Measurements from ENCODE around the gene COL1A1. TPM values are rescaled to one million over a fixed set of nuclear protein-coding genes. Genes with fewer than 3 reads are reported as not detected.
A peak's percentile ranks its signal among the peaks of the same experiment; 100 is the strongest.

COL1A1 gene
- total and polyA plus RNA-seq, 2 of the 13 experiments (the other 11 are each of a cell fraction or from before 2014, with no cell fraction given): 0.05 TPM; not detected in 1

DNA sequence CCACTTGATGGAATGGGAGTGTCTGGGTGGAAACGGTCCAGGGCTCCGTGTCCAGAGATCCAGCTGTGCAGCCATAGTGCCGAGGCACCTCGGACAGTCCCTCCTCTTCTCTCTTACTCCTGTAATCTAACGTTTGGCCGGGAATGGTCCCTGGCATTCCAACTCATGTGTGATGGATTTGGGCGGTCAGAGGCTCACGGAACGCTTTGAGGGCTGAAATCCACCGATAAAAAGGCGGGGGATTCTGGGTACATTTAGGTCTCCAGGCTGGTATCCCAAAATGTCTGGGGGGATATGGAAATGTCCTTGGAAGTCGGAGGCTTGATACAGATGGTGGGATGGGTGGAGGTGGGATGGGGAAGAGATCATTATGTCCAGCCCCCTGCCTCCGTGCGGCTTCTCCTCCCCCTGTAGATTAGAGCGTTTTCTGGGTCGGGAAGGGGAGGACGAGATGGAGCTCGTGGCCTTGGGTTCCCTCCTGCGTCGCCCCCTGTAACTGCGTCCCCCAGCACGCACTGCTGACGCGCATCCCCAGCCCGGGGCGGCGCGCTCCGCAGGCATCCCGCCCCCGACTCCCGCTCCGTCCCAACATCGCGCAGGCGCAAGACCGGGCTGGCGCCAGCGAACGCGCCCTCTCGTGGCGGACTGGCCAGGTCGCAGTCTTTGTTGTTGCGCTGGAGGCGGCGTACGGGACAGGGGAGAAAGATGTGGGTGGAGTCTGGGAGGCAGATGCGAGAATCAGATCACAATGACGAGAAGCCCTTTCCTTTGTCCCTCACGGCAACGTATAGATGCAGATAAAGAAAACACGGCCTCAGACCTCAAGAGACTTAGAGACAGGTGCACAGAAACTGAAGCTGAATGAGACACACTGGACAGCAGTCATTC, 40.2 kb downstream of the COL1A1 start (continued):
- TF ChIP-seq, protein P1, sequence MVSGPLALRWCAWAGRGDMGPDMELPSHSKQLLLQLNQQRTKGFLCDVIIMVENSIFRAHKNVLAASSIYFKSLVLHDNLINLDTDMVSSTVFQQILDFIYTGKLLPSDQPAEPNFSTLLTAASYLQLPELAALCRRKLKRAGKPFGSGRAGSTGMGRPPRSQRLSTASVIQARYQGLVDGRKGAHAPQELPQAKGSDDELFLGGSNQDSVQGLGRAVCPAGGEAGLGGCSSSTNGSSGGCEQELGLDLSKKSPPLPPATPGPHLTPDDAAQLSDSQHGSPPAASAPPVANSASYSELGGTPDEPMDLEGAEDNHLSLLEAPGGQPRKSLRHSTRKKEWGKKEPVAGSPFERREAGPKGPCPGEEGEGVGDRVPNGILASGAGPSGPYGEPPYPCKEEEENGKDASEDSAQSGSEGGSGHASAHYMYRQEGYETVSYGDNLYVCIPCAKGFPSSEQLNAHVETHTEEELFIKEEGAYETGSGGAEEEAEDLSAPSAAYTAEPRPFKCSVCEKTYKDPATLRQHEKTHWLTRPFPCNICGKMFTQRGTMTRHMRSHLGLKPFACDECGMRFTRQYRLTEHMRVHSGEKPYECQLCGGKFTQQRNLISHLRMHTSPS (CRISPR knock-in tag; IDR thresholded peaks at IDR 0.05; ENCODE audit: low read depth): 0 out of 2 replicates have a peak, but pooled peaks have one; percentile 30
- no peak for TF ChIP-seq ARNT (IDR thresholded peaks at IDR 0.05)
- 0 out of 2 replicates have a peak, but pooled peaks have one; percentile 39 for TF ChIP-seq CEBPG (CRISPR knock-in tag; IDR thresholded peaks at IDR 0.05)
- TF ChIP-seq, protein P2, sequence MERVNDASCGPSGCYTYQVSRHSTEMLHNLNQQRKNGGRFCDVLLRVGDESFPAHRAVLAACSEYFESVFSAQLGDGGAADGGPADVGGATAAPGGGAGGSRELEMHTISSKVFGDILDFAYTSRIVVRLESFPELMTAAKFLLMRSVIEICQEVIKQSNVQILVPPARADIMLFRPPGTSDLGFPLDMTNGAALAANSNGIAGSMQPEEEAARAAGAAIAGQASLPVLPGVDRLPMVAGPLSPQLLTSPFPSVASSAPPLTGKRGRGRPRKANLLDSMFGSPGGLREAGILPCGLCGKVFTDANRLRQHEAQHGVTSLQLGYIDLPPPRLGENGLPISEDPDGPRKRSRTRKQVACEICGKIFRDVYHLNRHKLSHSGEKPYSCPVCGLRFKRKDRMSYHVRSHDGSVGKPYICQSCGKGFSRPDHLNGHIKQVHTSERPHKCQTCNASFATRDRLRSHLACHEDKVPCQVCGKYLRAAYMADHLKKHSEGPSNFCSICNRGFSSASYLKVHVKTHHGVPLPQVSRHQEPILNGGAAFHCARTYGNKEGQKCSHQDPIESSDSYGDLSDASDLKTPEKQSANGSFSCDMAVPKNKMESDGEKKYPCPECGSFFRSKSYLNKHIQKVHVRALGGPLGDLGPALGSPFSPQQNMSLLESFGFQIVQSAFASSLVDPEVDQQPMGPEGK (CRISPR knock-in tag; IDR thresholded peaks at IDR 0.05): peak; percentile 87
- no peak for TF ChIP-seq ZNF17 (CRISPR knock-in tag; IDR thresholded peaks at IDR 0.05)
- TF ChIP-seq, protein P3, sequence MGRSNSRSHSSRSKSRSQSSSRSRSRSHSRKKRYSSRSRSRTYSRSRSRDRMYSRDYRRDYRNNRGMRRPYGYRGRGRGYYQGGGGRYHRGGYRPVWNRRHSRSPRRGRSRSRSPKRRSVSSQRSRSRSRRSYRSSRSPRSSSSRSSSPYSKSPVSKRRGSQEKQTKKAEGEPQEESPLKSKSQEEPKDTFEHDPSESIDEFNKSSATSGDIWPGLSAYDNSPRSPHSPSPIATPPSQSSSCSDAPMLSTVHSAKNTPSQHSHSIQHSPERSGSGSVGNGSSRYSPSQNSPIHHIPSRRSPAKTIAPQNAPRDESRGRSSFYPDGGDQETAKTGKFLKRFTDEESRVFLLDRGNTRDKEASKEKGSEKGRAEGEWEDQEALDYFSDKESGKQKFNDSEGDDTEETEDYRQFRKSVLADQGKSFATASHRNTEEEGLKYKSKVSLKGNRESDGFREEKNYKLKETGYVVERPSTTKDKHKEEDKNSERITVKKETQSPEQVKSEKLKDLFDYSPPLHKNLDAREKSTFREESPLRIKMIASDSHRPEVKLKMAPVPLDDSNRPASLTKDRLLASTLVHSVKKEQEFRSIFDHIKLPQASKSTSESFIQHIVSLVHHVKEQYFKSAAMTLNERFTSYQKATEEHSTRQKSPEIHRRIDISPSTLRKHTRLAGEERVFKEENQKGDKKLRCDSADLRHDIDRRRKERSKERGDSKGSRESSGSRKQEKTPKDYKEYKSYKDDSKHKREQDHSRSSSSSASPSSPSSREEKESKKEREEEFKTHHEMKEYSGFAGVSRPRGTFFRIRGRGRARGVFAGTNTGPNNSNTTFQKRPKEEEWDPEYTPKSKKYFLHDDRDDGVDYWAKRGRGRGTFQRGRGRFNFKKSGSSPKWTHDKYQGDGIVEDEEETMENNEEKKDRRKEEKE (IDR thresholded peaks at IDR 0.05): no peak
- TF ChIP-seq, protein P4, sequence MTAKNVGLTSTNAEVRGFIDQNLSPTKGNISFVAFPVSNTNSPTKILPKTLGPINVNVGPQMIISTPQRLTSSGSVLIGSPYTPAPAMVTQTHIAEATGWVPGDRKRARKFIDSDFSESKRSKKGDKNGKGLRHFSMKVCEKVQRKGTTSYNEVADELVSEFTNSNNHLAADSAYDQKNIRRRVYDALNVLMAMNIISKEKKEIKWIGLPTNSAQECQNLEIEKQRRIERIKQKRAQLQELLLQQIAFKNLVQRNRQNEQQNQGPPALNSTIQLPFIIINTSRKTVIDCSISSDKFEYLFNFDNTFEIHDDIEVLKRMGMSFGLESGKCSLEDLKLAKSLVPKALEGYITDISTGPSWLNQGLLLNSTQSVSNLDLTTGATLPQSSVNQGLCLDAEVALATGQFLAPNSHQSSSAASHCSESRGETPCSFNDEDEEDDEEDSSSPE (CRISPR knock-in tag; IDR thresholded peaks at IDR 0.05): peak; percentile 86
- 0 out of 2 replicates have a peak, but pooled peaks have one; percentile 7 for TF ChIP-seq ZNF317 (CRISPR knock-in tag; IDR thresholded peaks at IDR 0.05)
- no peak for TF ChIP-seq GATA4 (IDR thresholded peaks at IDR 0.05; ENCODE audit: borderline replicate concordance, low read depth)
- no peak for TF ChIP-seq TOPORS (CRISPR knock-in tag; IDR thresholded peaks at IDR 0.05)
- TF ChIP-seq, protein P5, sequence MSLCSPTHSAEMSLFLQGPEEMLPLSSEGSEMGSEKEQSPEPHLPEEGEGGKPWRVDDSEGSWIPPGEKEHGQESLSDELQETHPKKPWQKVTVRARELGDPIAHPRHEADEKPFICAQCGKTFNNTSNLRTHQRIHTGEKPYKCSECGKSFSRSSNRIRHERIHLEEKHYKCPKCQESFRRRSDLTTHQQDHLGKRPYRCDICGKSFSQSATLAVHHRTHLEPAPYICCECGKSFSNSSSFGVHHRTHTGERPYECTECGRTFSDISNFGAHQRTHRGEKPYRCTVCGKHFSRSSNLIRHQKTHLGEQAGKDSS (CRISPR knock-in tag; IDR thresholded peaks at IDR 0.05; ENCODE audit: borderline replicate concordance, low read depth): peak; percentile 88; the same call in 1 of the 2 replicates
- TF ChIP-seq HMG20B (CRISPR knock-in tag; conservative IDR thresholded peaks at IDR 0.05): no peak
- TF ChIP-seq ZNF225 (CRISPR knock-in tag; IDR thresholded peaks at IDR 0.05): peak; percentile 82; the same call in 1 of the 2 replicates
- TF ChIP-seq ZNF296 (CRISPR knock-in tag; conservative IDR thresholded peaks at IDR 0.05): no peak
- no peak for TF ChIP-seq ISX (CRISPR knock-in tag; conservative IDR thresholded peaks at IDR 0.05)
- TF ChIP-seq TCF7L2 (IDR thresholded peaks at IDR 0.05; ENCODE audit: low read depth, low read length): no peak
- TF ChIP-seq ZNF83 (CRISPR knock-in tag; IDR thresholded peaks at IDR 0.05; ENCODE audit: borderline replicate concordance): peak; percentile 77; the same call in 1 of the 2 replicates
- TF ChIP-seq CBX5 (CRISPR knock-in tag; IDR thresholded peaks at IDR 0.05; ENCODE audit: borderline replicate concordance): peak; percentile 82; the same call in 1 of the 2 replicates
- TF ChIP-seq ZNF382 (CRISPR knock-in tag; IDR thresholded peaks at IDR 0.05; ENCODE audit: borderline replicate concordance): no peak
- no peak for TF ChIP-seq ZFP82 (CRISPR knock-in tag; IDR thresholded peaks at IDR 0.05; ENCODE audit: borderline replicate concordance)
- TF ChIP-seq JUND (CRISPR knock-in tag; IDR thresholded peaks at IDR 0.05): peak; percentile 29; the same call in 1 of the 2 replicates
